Measurements from ENCODE around the gene RNF11.

Gene RNF11

DNA sequence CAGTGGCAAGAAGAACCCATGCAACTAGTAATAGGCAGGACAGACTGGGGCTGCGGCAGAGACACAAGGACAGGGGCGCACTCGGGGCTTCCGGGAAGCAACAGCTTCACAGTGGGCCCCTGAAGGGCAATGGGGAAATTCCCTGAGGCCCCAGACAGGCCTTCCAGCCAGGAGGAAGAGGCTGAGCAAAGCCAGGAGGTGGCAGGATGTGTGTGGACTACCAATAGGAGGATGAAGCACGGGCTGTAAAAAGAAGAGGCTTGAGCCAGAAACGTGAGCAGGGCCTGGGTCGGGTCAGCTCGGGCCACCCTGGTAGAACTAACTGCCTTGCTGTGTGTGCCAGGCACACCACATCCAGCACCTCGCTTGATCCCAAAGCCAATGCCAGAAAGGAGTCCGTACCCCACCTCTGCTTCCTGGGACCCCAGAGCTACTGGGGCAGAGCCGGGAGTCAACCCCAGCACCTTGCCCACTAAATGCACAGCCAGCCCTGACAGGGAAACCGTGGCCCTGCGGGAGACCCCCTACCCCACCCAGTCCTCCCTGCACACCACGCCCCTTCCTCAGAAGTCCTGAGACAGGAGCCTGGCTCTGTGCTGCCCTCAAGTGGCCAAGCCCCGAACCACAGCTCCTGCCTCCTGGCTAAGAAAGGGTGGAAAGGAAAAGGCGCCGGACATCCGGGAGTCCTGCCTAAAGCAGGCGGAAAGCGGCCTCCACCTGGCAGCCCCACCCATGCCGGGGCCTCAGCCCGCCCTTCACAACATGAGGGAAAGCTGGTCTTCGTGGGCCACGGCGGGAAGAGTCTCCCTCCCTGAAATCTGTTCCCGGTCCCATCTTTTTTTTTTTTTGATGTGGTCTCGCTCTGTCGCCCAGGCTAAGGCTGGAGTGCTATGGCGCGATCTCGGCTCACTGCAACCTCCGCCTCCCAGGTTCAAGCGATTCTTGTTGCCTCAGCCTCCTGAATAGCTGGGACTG lies 60.6 kb downstream of the RNF11 start:
- Histone ChIP-seq H3K27me3 (replicated peaks) (no peaks in the 10 kb centered on the region), H3K36me3 (replicated peaks) (no peaks in the 10 kb centered on the region), H3K27ac (no peak overlapping the region), H3K4me3 (ENCODE audit: low read depth, low read length) (peak overlapping the region; percentile 39)
- TF ChIP-seq, protein P1, sequence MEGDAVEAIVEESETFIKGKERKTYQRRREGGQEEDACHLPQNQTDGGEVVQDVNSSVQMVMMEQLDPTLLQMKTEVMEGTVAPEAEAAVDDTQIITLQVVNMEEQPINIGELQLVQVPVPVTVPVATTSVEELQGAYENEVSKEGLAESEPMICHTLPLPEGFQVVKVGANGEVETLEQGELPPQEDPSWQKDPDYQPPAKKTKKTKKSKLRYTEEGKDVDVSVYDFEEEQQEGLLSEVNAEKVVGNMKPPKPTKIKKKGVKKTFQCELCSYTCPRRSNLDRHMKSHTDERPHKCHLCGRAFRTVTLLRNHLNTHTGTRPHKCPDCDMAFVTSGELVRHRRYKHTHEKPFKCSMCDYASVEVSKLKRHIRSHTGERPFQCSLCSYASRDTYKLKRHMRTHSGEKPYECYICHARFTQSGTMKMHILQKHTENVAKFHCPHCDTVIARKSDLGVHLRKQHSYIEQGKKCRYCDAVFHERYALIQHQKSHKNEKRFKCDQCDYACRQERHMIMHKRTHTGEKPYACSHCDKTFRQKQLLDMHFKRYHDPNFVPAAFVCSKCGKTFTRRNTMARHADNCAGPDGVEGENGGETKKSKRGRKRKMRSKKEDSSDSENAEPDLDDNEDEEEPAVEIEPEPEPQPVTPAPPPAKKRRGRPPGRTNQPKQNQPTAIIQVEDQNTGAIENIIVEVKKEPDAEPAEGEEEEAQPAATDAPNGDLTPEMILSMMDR (IDR thresholded peaks at IDR 0.05; ENCODE audit: low read depth, low read length, missing control alignments), result peak; percentile 99
- DNase-seq, result peak; percentile 68
- in situ Hi-C loops (cut with HindIII; ENCODE audit: low pct_ligation_motif_present, low sequenced_read_pairs), result no loop called here

DNA sequence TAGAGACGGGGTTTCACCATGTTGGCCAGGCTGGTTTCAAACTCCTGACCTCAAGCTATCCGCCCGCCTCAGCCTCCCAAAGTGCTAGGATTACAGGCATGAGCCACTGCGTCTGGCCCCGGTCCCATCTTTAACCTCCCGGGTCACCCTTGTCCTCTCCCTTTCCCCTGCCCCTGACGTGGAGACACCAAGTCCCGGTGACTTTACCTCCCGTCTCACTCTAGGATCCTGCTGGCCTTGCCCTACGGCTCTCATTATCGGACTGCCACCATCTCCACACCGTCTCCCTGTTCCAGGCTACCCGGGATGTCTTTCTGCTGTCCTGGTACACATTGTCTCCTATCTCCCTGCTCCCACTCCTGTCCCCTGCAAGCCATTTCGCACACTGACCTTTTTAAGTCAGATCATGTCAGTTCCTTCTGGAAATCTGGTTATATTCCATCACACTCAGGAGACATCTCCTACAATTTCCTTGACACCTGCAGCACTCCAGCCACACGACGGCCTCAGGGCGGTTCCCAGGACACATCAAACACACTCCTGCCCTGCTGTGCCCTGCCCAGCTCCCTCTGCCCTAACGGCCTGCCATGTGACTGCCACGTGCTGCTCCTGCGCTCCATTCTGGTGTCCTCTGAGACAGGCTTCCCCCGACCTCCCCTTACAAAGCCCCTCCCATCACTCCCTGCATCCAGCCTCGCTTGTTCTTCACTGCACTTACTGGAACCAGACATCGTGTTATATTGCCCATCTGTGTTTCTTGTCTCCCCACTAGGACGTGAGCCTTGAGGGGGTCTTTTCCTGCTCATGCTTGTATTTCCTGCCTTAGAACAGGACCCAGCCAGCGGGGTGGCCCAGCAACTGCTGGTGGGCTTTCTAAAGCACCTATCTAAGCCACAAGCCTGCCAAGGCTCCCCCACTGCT lies 61.6 kb downstream of the RNF11 start:
- in situ Hi-C loops (cut with HindIII; ENCODE audit: low pct_ligation_motif_present, low sequenced_read_pairs), result no loop called here
- H3K36me3 ChIP-seq (replicated peaks), result no peaks in the 10 kb centered on the region
- no peak overlapping the region for H3K27ac ChIP-seq
- TF ChIP-seq, protein P1 (IDR thresholded peaks at IDR 0.05; ENCODE audit: low read depth, low read length, missing control alignments), result no peak
- no peak for DNase-seq
- no peak overlapping the region for H3K4me3 ChIP-seq (ENCODE audit: low read depth, low read length)
- H3K27me3 ChIP-seq (replicated peaks), result no peaks in the 10 kb centered on the region

DNA sequence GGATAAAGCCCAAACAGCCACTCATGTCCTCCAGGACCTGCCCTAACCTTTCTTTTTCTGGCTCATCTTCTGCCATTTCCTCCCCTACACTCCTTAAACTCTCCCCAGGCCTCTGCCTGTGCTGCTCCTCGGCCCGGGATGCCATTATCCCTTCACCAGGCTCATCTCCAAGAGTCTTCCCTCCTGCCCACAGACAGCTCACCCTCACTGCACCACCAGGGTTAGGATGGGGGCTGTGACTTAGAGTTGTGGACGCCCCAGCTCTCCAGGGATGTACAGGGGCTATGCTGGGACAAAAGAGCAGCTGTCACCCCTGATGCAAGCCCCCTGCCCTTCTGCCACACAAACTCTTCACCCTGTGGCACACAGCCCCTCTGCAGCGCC lies 62.2 kb downstream of the RNF11 start:
- H3K27me3 ChIP-seq (replicated peaks), result no peaks in the 10 kb centered on the region
- TF ChIP-seq, protein P1 (IDR thresholded peaks at IDR 0.05; ENCODE audit: low read depth, low read length, missing control alignments), result no peak
- no peaks in the 10 kb centered on the region for H3K36me3 ChIP-seq (replicated peaks)
- H3K27ac ChIP-seq, result no peak overlapping the region
- in situ Hi-C loops (cut with HindIII; ENCODE audit: low pct_ligation_motif_present, low sequenced_read_pairs), result no loop called here
- H3K4me3 ChIP-seq (ENCODE audit: low read depth, low read length), result no peak overlapping the region
- DNase-seq, result no peak

DNA sequence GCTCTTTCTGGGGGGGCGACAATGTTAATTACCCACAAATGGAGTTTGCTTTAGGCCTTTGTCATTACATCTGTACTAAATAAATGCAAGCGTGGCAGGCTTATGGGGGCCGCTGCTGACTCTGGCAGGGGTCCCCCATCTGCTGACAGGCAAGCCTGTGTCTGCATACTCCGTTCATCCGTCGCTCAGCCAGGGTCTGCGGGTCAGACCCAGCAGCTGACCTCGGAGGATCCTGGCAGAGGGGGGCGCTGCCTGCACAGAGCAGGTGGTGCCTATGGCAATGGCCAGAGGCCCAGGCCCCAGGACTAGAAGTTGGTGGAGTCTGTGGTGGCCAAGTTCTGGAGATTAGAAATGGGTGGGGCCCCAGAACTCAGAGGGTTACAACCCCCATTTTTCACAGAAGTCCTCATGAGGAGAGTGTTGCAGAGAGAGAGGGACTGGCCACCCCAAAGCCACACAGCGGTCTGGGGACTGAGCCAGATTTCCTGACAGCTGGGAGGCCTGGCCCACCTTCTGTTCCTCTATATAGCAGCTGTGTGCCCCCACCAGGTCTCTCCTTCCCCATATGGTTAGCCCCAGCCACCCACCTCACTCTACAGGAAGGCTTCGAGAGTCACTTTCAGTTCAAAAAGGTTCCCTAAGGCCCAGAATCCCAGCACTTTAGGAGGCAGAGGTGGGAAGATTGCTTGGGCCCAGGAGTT lies 63.3 kb downstream of the RNF11 start:
- Histone ChIP-seq H3K27me3 (replicated peaks) (no peaks in the 10 kb centered on the region), H3K36me3 (replicated peaks) (no peaks in the 10 kb centered on the region), H3K4me3 (ENCODE audit: low read depth, low read length) (no peak overlapping the region), H3K27ac (no peak overlapping the region)
- TF ChIP-seq, protein P1 (IDR thresholded peaks at IDR 0.05; ENCODE audit: low read depth, low read length, missing control alignments), result no peak
- DNase-seq, result no peak
- in situ Hi-C loops (cut with HindIII; ENCODE audit: low pct_ligation_motif_present, low sequenced_read_pairs), result no loop called here

DNA sequence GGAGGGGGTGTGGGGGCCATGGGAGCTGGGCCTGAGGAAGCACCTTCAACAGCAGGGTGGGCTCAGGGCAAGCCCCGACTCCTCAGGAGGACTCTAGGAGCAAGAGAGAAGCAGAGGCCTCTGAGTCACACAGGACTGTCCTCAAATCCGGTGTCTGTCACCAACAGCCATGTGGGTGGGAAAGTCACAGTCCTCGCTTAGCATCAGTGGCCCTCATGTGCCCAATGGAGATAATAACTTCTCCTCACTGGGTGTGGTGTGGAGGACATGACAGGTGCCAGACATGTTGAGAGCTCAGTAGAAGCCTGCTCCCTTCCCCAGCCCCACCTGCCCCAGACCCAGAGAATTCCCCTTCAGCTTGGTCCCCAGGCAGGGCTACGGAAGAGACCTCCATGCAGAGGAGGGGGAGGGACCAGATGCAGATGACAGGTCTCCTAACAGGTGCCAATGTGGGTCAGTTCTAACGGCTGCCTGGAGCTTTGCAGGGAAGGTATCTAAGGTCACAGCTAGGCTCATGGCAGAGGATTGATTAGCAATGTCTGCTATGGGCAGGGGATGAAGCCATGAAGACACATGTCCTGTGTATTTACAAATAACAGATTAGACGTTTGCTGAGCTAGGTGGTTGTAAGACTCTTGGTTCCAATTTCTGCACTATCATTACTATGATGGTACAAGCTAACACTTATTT lies 64.1 kb downstream of the RNF11 start:
- no peak overlapping the region for H3K27ac ChIP-seq
- TF ChIP-seq, protein P1 (IDR thresholded peaks at IDR 0.05; ENCODE audit: low read depth, low read length, missing control alignments), result no peak
- no peak overlapping the region for H3K4me3 ChIP-seq (ENCODE audit: low read depth, low read length)
- in situ Hi-C loops (cut with HindIII; ENCODE audit: low pct_ligation_motif_present, low sequenced_read_pairs), result no loop called here
- DNase-seq, result no peak
- H3K27me3 ChIP-seq (replicated peaks), result no peaks in the 10 kb centered on the region
- H3K36me3 ChIP-seq (replicated peaks), result no peaks in the 10 kb centered on the region
